ENCODE measurements around the gene UBE2D1.

UBE2D1 gene

DNA sequence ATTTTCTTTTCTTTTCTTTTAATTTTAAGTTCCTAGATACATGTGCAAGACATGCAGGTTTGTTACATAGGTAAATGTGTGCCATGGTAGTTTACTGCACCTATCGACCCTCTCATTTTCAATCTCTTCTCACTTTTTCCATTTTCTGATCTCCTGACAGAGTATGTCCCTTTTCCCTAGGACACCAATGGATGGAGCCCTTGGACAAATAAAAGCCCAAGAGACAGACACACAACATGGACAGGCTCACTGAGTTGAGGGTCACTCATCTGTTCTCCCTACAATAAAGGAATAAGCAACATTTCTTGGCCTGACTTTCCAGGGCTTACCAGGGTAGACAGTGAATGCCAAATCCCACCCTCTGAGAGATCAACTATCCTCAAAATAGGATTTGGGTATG is 15.2 kb upstream of the UBE2D1 start:
- POLR2A ChIA-PET = no interaction called here
- TF ChIP-seq, protein P1, sequence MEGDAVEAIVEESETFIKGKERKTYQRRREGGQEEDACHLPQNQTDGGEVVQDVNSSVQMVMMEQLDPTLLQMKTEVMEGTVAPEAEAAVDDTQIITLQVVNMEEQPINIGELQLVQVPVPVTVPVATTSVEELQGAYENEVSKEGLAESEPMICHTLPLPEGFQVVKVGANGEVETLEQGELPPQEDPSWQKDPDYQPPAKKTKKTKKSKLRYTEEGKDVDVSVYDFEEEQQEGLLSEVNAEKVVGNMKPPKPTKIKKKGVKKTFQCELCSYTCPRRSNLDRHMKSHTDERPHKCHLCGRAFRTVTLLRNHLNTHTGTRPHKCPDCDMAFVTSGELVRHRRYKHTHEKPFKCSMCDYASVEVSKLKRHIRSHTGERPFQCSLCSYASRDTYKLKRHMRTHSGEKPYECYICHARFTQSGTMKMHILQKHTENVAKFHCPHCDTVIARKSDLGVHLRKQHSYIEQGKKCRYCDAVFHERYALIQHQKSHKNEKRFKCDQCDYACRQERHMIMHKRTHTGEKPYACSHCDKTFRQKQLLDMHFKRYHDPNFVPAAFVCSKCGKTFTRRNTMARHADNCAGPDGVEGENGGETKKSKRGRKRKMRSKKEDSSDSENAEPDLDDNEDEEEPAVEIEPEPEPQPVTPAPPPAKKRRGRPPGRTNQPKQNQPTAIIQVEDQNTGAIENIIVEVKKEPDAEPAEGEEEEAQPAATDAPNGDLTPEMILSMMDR (IDR thresholded peaks at IDR 0.05; ENCODE audit: insufficient read depth, low read length, missing control alignments) = no peak
- DNase-seq (ENCODE audit: low read depth, low spot score) = no peak
- no peak overlapping the region for H3K4me3 ChIP-seq (ENCODE audit: low read depth, low read length)
- CTCF ChIA-PET = no interaction called here

DNA sequence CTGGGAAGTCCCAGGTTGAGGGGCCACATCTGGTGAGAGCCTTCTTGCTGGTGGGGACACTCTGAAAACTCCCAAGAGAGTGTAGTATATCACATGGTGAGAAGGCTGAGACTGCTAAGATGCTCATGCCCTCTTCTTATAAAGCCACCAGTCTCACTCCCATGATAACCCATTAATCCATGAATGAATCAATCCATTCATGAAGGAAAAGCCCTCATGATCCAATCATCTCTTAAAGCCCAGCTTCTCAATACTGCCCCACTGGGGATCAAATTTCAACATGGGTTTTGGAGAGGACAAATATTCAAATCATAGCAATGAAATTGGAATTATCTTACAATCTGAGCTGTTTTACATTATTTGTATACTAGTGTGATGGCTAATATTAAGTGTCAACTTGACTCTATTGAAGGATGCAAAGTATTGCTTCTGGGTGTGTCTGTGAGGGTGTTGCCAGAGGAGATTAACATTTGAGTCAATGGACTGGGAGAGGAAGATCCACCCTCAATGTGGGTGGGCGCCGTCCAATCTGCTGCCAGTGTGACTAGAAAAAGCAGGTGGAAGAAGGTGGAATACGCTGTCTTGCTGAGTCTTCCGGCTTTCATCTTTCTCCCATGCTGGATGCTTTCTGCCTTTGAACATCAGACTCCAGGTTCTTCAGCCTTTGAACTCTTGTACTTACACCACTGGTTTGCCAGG is 14.3 kb upstream of the UBE2D1 start:
- ChIA-PET POLR2A (no interaction called here), CTCF (no interaction called here)
- no peak for DNase-seq (ENCODE audit: low read depth, low spot score)
- no peak overlapping the region for H3K4me3 ChIP-seq (ENCODE audit: low read depth, low read length)
- TF ChIP-seq, protein P1 (IDR thresholded peaks at IDR 0.05; ENCODE audit: insufficient read depth, low read length, missing control alignments) = no peak

GRCh38 chr10:58322072-58322834 is 12.6 kb upstream of the UBE2D1 start:
- CTCF ChIA-PET = interaction anchor here (1.2 kb wide), 1 partner anchor 22 kb away, joined by 4 read pairs; no protein-coding TSS in a partner anchor
- H3K4me3 ChIP-seq (ENCODE audit: low read depth, low read length) = no peak overlapping the region
- no peak for DNase-seq (ENCODE audit: low read depth, low spot score)
- TF ChIP-seq, protein P1 (IDR thresholded peaks at IDR 0.05; ENCODE audit: insufficient read depth, low read length, missing control alignments) = no peak
- POLR2A ChIA-PET = interaction anchor here (0.7 kb wide), 1 partner anchor 62 kb away, joined by 3 read pairs; no protein-coding TSS in a partner anchor

GRCh38 chr10:58322835-58323209 is 12.0 kb upstream of the UBE2D1 start:
- DNase-seq (ENCODE audit: low read depth, low spot score) = no peak
- CTCF ChIA-PET = interaction anchor here (1.3 kb wide), 1 partner anchor 23 kb away, joined by 7 read pairs; no protein-coding TSS in a partner anchor
- TF ChIP-seq, protein P1 (IDR thresholded peaks at IDR 0.05; ENCODE audit: insufficient read depth, low read length, missing control alignments) = no peak
- POLR2A ChIA-PET = no interaction called here
- H3K4me3 ChIP-seq (ENCODE audit: low read depth, low read length) = no peak overlapping the region

DNA sequence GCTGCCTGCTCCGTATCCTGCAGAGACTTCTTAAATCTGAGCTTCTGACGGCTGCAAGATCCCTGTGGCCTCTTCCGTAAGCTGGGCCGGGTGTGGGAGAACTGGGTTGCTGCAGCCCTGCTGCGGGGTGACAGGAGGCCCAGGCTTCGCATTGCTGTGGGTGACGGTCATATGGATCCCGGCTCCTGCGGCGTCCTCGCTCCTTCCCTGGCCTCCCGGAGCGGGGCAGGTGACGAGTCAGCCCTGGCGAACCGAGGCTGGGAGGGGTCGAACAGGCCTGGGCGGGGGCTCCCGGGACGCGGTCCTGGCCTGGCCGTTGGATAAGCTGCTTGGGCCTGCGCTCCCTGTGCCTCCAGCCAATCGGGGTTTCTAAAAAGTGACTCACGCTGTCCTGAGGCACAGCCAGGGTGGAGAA is 7.8 kb upstream of the UBE2D1 start:
- peak overlapping the region; percentile 35 for H3K4me3 ChIP-seq (ENCODE audit: low read depth, low read length)
- CTCF ChIA-PET = interaction anchor here (1.9 to 3.2 kb wide), 2 partner anchors 25 to 27 kb away, joined by 6 to 12 read pairs; no protein-coding TSS in a partner anchor
- POLR2A ChIA-PET = no interaction called here
- no peak for DNase-seq (ENCODE audit: low read depth, low spot score)
- TF ChIP-seq, protein P1 (IDR thresholded peaks at IDR 0.05; ENCODE audit: insufficient read depth, low read length, missing control alignments) = no peak

GRCh38 chr10:58328233-58328632 is 6.6 kb upstream of the UBE2D1 start:
- ChIA-PET CTCF (no interaction called here), POLR2A (no interaction called here)
- H3K4me3 ChIP-seq (ENCODE audit: low read depth, low read length) = no peak overlapping the region
- TF ChIP-seq, protein P1 (IDR thresholded peaks at IDR 0.05; ENCODE audit: insufficient read depth, low read length, missing control alignments) = no peak
- no peak for DNase-seq (ENCODE audit: low read depth, low spot score)
